HG03097 (cell line): ENCODE data around the gene RNASEH2A.
A peak's percentile ranks its signal among the peaks of the same experiment; 100 is the strongest.

Source experiments
- ATAC-seq: cut with Tn5 transposase; IDR thresholded peaks from one replicate; pipeline ENCODE4 v1.9.1; 2021; ENCODE audit not compliant: unreplicated experiment, low FRiP score

RNASEH2A gene

DNA sequence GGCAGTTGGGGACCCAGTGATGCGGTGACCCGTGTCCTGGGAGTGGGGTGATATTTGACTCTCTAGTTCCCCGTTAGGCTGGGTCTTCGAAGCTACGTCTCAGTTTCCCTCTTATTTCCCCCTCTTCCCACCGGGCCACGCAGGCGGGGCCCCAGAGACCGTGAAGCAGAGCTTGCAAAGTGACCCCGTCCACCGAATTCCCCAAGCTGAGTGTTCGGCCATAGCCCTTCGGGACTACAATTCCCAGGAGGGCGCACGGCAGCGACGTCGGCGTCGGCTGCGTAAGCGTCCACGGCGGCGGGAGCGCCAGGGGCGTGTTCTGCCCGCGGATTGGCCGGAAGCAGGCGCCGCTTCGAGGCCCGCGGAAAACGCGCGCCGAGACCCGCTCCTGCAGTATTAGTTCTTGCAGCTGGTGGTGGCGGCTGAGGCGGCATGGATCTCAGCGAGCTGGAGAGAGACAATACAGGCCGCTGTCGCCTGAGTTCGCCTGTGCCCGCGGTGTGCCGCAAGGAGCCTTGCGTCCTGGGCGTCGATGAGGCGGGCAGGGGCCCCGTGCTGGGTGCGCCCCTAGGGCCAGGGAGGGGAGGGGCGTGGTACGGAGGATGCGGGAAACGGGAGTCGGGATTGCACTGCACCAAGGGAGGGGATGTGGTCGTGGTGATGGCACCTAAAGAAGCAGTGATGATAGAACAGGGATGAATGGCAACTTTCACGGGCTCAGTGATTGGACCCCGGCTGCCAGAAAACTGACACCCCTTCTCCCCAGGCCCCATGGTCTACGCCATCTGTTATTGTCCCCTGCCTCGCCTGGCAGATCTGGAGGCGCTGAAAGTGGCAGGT is at the start of gene RNASEH2A:
RNASEH2A (plus strand) TSS at position 343 of the 840 bp plus-strand sequence; CDS start at position 433, 90 bp downstream.
- peak; percentile 79 for ATAC-seq

DNA sequence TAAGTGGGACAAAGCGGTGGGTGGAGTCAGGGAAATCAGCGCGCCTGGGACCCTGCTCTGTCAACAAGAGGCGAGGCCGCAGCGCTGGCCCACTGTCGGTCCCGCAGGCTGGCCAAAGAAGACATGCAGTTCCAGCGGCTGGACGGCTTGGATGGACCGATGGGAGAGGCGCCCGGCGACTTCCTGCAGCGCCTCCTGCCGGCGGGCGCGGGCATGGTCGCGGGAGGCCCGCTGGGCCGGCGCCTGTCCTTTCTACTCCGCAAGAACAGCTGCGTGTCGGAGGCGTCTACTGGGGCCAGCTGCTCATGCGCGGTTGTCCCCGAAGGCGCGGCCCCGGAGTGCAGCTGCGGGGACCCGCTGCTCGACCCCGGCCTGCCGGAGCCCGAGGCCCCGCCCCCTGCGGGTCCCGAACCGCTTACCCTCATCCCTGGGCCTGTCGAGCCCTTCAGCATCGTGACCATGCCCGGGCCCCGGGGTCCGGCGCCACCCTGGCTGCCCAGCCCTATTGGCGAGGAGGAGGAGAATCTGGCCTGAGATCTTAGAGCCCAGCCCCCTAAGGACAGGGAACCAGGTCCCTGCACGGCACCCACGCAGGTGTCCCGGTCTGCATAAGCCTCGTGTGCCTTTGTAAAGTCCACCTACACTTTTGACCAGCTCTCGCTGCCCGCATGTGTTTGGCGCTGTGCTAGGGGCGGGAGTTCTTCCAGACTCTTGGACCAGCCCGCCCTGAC is 48.7 kb upstream of the RNASEH2A start:
- ATAC-seq, result no peak

DNA sequence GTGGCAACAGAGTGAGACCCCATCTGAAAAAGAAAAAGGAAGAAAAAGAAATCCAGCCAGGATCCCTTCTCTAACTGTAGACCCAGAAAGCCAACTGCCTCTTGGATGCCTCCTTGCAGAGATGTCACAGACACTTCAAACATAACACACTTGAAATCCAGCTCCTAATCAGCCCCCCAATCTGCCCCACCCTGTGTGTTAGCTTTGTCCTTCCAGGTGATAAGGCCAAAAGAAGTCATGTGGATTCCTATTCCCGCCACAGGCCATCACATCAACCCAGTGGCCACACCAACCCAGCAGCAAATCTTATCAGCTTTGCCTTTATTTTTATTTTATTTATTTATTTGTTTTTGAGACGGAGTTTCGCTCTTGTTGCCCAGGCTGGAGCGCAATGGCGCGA is 46.7 kb upstream of the RNASEH2A start:
- no peak for ATAC-seq

DNA sequence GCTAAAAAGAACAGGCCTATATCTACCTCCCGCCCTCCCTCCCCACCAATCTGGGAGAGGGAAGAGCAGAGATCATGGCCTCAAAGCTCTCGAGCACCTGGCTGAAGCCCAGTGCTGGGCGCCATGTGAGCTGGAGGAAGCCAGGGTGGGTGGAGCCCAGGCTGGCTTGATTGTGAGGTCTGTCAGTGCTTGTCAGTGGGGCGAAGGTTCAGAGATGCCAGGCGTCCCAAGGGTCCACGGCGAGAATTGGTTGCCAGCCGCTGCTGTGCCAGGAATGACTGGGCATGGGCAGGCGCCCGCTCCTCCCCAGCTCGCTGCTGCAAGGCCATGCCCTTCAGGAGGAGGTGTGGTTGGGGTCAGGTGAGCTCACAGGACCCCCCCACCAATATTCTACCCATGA is 43.3 kb upstream of the RNASEH2A start:
- ATAC-seq, result no peak

DNA sequence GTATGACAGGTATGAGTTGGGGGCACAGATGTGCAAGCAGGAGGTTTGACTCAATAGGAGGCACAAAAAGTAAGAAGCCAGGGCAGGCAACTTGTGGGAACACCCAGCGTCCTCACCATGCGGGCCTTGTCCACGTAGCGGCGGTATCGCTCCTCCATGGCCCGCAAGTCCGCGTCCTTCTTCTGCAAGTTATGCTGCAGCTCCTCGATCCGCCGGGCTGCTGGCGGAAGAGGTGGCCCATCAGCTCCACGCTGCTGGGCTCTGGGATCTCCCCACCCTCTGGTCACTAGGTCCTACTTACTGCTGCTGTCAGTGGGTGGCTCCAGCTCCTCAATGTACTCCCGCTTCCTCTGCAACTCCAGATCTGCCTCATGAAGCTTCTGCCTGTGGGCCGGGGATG is 41.7 kb upstream of the RNASEH2A start:
- no peak for ATAC-seq

DNA sequence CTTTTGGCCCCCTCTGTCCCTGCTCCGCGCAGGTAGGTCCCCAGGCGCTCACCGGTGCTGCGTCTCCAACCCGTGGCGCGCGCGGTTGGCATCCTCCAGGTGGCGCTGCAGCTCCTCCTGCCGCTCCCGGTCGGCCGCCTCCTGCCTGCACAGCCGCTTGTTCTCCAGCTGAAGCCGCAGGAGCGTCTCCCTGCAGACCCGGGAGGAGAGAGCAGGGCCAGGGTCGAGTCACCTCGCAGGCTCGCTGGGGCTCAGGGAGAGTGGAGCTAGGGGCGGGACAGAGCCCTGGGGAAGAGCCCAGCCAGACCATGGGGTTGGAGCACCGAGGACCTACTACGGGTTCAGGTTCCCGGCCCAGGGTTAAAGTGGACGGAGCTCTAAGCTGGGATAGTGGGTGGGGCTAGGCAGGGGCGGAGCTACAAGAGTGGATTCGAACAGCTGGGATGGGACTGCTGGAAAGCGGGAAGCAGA is 40.3 kb upstream of the RNASEH2A start:
- no peak for ATAC-seq

DNA sequence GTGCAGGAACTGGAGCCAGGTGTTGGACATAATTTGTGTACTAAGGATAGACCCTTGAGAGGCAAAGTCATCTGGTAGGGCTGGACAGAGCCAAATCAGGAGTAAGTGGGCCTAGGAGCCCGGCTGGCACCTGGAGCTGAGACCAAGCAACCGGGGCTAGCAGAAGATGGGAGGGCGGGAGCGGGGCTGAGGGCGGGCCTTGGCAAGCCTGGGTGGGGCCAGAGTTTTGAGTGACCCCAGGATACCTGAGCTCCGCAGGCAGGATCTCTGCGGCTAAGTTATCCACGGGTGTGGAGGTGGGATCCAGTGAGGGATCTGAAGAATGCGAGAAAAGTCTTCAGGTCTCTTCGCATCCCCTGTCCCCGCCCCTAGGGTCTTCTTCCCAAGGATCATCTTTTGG is 39.2 kb upstream of the RNASEH2A start:
- no peak for ATAC-seq

DNA sequence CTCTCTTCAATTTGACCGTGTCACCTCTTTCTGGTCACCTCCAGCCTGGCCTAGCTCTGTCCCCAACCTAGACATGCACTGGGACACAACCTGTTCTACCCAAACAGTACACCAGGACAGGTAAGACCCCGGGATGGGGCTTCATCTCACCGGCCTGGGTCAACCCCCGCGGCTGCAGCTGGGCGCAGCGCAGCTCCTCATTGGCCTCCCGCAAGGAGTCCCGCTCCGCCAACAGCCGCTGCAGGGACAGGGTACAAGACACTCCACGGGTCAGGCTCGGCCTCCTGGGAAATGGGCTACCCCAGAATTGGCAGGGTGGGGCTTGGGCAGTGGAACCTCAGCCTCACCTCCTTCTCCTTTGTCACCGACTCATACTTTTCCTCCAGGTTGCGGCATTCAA is 38.7 kb upstream of the RNASEH2A start:
- no peak for ATAC-seq

DNA sequence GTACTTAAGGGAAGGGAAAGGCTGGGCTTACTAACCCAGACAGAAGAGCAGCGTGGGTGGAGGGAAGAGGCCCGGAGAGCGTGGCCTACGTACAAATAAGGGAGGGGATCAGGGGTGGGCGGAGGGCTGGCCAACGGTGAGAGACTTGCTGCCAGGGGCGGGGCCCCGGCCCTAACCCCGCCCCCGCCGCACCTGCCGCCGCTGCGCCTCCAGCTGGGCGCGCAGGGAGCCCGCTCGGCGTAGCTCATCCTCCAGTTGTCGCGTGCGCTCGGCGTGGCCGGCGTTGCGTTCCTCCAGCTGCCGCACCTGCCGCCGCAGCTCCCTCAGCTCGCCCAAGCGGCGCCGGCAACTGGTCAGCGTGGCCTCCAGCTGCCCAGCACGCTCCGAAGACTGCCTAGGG is 36.7 kb upstream of the RNASEH2A start:
- no peak for ATAC-seq

DNA sequence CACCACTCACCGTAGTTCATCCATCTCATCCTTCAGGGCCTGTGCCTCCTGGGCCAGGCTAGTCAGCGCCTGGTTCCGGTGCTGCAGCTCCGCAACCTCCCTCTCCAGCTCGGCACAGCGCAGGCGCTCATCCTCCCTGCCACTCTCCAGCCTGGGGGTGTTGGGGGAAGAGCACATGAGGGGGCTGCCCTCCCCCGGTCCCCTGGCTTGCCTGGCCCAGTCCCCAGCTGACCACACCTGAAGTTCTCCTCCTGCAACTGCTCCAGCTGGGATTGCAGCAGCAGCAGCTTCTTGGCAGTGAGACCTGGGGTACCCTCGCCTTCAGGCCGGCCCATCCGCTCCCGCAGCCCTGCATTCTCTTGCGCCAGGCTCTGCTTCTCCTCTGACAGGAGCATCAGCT is 35.5 kb upstream of the RNASEH2A start:
- ATAC-seq, result no peak

DNA sequence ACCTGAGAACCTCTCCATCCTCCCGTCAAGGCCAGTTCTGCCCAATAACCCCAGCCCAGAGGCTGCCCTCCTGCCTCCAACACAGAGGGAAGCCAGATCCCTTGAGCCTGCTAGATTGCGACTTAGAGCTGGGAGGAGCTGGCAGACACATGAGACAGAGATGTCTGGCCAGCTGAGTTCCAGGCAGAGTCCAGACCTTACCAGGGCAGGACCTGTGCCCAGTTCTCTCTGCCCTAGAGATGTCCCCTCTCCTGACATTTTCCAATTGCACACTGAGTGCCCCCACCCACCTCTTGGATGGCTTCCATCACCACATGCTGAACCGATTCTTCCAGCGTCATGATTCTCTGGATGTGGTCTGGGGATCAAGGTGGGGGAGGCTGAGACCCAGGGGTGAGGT is 34.1 kb upstream of the RNASEH2A start:
- no peak for ATAC-seq

DNA sequence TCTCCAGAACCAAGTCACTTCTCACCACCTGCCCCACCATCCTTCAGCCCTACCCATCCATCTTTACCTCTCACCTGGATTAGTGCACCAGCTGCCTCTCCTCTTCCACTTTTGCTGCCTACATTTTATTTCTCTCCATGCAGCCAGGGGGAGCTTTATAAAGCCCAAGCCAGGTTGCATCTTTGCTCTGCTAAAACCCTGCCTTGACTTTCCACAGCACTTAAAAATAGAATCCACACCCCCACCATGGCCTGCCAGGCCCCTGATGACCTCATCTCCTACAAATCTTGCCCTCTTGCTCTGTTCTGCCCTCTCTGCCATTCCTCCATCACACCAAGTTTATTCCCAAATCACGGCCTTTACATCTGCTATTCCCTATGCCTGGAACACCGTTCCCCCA is 32.8 kb upstream of the RNASEH2A start:
- ATAC-seq, result no peak

DNA sequence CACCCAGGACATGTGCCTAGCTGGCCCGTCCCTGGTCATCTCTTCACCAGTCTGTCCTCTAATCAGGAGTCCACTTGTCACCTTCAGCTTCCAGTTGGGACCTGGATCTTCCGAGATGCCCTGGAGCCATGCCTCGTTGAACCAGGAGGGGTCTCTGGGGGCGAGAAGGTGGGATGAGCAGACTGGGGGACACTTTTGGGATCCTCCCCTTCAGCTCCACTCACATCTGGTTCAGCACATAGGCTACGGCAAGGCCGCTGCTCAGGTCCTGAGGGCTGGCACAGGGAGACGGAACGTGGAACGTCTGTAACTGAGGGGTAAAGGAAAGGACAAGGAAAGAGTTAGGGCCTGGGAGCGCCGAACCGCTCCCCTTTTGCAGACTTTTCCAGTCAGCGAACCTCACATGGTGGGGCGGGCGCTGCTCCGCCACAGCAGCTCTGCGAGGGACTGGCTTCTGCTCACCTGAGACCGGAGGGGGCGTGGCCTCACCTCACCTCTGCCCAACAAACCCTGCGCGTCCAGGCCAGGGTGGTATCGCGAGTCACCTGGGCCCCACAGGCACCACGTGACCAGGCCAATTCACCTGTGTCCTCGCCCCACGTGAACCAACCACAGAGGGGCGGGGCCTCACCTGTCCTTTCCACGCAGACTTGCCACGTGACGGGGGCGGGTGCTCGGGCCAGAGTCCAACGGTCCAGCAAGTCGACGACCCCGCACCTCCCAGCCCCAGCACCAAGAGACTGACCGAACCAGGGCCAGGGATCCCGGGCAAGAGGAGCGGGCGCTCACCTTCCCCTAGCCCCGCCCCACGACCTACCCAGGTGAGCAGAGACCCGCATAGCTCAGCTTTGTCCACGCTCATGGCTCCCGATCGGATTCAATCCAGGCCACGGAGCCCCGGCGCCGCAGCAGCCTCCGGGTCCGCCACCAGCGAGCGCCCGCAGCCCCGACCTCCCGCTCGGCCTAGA is 31.5 kb upstream of the RNASEH2A start, which contains the start of gene HOOK2:
HOOK2 (minus strand) TSS at position 965 of the 968 bp plus-strand sequence; CDS start at position 862, 103 bp downstream.
- ATAC-seq, result peak; percentile 2

DNA sequence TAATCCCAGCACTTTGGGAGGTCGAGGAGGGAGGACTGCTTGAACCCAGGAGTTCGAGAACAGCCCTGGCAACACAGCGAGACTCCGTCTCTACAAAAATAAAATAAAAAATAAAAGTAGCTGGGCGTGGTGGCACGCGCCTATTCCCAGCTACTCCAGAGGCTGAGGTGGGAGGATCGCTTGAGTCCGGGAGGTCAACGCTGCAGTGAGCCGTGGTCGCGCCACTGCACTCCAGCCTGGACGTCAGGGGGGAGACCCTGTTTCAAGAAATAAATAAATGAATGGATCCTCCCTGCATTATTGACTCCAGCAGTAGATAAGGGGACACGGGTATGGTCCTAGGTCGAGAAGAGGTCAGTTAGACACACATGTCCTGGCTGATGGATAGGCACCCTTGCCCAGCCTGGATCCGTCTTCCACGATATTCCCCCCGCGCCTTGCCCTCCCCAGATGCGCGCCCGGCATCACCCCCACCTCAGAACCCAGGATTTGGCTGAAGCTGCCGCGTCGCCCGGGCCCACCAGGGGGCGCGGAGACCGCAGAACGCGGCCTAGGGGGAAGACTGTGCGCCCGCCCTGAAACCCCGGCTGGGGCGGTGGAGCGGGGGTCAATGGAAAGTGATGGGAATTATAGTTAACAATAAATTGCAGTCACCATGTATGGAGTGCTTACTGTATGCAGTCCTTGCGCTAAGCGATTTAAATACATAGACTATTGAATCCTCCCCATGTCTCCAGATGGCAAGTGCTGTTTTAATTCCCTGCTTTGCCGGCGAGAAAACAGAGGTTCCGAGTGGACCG is 29.0 kb upstream of the RNASEH2A start:
- ATAC-seq, result peak; percentile 37

DNA sequence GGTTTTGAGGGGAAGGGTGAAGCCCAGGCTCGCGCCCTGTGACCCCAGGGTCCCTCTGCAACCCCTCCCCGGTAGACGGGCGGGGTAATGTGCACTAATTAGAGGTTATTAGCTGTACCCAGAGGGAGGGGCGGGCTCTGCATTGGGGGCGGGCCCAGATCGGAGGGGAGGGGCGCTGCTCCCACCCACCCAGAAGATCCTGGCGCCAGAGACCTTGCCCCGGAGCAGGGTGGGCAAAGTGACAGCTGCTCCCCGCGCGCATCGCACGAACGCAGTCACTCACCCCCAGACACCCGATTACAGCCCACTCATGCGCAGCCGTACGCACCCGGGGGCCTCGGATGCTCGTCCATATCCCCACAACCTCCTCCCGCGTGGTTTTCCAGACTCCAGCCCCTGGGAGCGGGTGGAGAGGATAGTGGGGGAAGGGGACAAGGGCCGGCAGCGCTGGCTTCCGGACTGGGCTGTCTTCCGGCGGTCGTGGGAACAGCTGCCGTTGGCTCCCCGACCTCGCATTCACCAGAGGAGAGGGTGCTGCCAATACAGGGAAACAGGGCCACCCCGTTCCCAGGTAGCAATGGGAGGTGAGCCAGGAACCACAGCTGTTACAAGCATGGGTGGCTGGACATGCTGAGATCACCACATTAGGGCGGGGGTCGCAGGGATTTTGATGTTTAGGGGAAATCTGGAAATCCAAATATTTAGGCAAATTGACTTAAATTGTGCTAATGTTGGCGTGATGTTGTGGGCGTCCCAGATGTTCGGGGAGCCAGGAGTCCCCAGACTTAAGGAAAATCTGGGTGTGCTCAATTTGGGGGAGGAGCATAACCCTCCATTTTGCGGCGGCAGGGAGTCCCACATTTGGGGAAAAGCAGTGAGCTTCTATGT is 28.1 kb upstream of the RNASEH2A start:
- ATAC-seq, result no peak

DNA sequence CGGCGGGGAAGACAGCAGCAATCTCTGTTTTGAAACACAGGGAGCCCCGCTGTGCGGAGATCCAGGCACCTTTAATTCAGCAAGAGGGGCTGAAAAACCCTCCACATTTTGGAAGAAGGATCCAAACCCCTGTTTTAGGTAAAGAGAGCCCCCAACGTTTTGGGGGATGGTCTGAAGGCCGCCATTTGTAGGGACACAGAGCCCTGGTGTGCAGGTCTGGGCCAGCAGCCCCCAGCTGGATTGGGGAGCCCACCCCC is 27.6 kb upstream of the RNASEH2A start:
- no peak for ATAC-seq

DNA sequence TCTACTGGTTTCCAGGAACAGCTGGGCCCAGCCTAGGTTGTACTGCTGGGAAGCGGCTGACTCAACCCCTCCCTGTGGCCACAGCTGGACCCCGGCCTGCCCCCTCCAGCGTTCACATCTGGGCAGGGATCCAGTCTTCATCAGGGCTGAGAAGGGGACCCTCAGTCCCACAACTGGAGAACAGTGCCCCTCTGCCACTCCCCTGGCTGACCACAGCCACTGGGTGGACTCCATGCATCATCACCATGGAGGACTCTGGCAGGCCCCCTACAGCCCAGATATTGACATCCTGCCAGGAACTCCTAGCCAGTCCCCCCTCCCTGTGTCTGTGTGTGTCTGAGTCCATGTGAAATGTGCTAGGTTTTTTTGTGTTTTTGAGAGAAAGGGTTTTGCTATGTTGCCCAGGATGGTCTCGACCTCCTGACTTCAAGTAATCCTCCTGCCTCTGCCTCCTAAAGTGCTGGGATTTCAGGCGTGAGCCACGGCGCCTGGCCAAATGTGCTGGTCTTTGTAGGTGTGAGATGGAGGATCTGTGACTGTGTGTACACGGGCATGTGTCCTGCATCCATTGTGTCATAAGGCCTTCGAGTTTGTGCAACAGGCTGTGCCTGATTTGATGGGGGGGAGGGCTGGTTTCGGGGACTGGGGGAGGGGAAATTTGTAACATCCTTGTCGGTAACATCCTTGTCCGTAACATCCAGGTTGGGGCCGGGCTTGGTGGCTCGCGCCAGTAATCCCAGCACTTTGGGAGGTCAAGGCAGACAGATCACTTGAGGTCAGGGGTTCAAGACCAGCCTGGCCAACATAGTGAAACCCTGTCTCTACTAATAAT is 27.0 kb upstream of the RNASEH2A start:
- ATAC-seq, result no peak

DNA sequence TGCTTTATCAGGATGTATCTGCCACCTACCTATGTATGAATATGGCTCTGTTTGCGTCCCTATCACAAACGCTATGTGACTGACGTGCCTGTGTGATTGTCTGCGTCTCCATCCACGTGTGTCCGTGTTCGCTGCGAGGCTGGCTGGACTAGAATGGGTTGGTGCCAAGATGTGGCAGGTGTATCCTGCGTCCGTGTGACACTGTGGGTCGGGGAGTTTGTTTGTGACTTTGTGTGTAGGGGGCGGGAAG is 24.3 kb upstream of the RNASEH2A start:
- ATAC-seq, result no peak
